ENCODE measurements around the gene SGO1. TPM values are rescaled to one million over a fixed set of nuclear protein-coding genes. Genes with fewer than 3 reads are reported as not detected.
A peak's percentile ranks its signal among the peaks of the same experiment; 100 is the strongest.

SGO1 gene
- total and polyA plus RNA-seq, 2 donors = 0.15 to 6.9 TPM

DNA sequence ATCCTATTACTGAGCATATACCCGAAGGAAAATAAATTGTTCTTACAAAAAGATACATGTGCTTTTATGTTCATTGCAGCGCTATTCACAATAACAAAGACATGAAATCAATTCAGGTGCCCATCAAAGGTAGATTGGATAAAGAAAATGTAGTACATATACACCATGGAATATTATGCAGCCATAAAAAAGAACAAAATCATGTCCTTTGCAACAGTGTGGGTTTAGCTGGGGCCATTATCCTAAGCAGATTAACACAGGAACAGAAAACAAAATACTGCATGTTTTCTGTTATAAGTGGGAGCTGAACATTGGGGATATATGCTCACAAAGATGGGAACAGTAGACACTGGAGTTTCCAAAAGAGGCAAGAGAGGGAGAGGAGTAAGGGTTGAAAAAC is 42.5 kb downstream of the SGO1 start:
- WGBS = 99% methylated on average over 2 of the region's 2 CpGs
- Histone ChIP-seq H3K4me1 (ENCODE audit: insufficient read depth) (no peaks in the 10 kb centered on the region), H3K27ac (ENCODE audit: low read depth) (no peak overlapping the region), H3K4me3 (ENCODE audit: low read depth, low read length) (no peak overlapping the region), H3K36me3 (ENCODE audit: insufficient read depth) (no peaks in the 10 kb centered on the region)
- DNase-seq (ENCODE audit: extremely low spot score) = no peak

DNA sequence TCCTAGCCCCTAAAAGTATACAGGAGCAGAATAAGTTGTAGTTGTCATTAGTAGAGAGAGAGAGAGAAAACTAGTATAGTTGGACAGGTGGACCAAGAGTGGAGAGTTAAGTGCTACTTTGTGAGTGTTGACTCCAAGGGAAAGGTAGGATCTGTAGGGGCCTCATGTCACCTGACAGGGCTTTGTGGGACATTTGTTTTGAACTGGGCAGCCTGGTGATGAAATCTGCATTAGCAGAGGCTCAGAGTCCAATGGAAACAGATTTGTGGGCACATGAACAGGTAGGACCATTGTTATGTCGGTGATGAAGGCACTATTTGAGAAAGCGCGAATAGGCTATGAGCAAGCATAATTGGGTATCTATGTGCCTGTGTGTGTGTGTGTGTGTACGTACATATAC is 43.5 kb downstream of the SGO1 start:
- 96% methylated on average over 4 of the region's 4 CpGs for WGBS
- no peak overlapping the region for H3K4me3 ChIP-seq (ENCODE audit: low read depth, low read length)
- no peaks in the 10 kb centered on the region for H3K4me1 ChIP-seq (ENCODE audit: insufficient read depth)
- H3K36me3 ChIP-seq (ENCODE audit: insufficient read depth) = no peaks in the 10 kb centered on the region
- DNase-seq (ENCODE audit: extremely low spot score) = no peak
- no peak overlapping the region for H3K27ac ChIP-seq (ENCODE audit: low read depth)

DNA sequence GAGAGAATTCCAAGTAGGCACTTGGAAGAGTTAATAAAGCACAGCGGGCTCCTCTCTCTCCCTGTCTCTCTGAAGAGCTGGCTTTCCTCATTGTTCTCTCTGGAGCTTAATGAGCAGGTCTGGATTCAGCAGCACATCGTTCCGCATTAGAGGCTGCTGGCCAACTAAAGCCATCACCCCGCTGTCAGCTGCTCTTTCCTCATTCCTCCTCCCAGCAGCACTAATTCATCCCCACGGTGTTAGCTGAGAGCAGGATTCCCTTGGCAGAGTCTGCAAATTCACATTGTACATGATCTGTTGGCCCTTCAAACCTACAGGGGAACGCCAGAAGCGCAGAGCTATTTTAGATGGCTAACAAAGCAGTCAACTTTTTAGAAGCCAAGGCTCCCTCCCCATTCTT is 44.2 kb downstream of the SGO1 start:
- Histone ChIP-seq H3K27ac (ENCODE audit: low read depth) (no peak overlapping the region), H3K4me1 (ENCODE audit: insufficient read depth) (no peaks in the 10 kb centered on the region), H3K4me3 (ENCODE audit: low read depth, low read length) (no peak overlapping the region), H3K36me3 (ENCODE audit: insufficient read depth) (no peaks in the 10 kb centered on the region)
- DNase-seq (ENCODE audit: extremely low spot score) = peak; percentile 60
- WGBS = 29% methylated on average over 7 of the region's 7 CpGs

DNA sequence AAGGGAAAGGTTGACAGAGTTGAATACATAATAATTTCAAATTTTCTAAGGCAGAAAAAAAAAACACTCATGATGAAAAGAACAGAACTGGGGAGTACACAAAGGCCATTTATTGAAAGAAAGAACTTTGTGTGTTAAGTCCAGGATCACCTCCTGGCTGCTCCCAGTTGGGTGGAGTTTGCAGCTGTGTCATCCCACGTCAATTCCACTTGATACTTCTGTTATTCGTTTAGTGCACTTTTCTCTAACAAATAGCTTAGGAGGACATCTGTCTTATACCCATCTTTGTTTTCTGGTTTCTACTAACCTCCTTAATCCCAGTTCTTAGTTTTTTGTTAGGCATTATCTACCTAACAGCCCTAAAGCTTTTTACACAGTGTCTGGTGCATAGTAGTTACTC is 44.7 kb downstream of the SGO1 start:
- WGBS = 32% methylated on average over 2 of the region's 2 CpGs
- Histone ChIP-seq H3K4me3 (ENCODE audit: low read depth, low read length) (no peak overlapping the region), H3K36me3 (ENCODE audit: insufficient read depth) (no peaks in the 10 kb centered on the region), H3K27ac (ENCODE audit: low read depth) (no peak overlapping the region), H3K4me1 (ENCODE audit: insufficient read depth) (no peaks in the 10 kb centered on the region)
- DNase-seq (ENCODE audit: extremely low spot score) = no peak

DNA sequence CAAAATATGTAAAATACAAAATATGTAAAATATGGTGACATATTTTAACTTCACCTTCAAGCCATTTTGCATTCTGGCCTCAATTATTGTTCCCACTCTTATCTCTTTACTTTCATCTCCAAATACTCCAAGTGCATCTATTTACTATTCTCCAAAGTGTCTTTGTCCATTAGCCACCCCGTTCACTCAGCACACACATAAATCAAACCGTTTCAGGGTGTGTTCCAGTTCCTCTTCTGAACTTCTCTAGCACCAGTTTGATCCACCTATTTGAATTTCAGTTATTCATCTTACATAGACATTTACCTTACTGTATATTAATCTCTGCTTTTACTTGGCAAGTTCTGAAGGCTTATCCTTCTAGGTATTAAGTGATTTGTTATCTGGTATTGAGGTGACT is 45.1 kb downstream of the SGO1 start:
- H3K27ac ChIP-seq (ENCODE audit: low read depth) = no peak overlapping the region
- no peak for DNase-seq (ENCODE audit: extremely low spot score)
- 65% methylated on average over 2 of the region's 2 CpGs for WGBS

DNA sequence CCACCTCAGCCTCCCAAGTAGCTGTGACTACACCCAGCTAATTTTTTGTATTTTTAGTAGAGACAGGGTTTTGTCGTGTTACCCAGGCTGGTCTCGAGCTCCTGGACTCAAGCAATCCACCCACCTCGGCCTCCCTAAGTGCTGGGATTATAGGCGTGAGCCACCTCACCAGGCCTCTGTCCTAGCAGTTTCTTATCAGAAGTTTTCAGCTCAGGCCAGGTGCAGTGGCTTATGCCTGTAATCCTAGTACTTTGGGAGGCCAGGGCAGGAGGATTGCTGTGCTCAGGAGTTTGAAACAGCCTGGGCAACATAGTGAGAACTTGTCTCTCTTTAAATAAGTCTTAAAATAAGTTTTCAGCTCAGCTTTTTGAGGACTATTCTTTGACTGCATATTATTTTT is 48.4 kb downstream of the SGO1 start:
- DNase-seq (ENCODE audit: extremely low spot score) = no peak
- 75% methylated on average over 4 of the region's 4 CpGs for WGBS
- H3K36me3 ChIP-seq (ENCODE audit: insufficient read depth) = no peaks in the 10 kb centered on the region

More for the DNA sequence above, 45.1 kb downstream of the SGO1 start:
- Histone ChIP-seq H3K4me3 (ENCODE audit: low read depth, low read length) (no peak overlapping the region), H3K4me1 (ENCODE audit: insufficient read depth) (no peaks in the 10 kb centered on the region), H3K36me3 (ENCODE audit: insufficient read depth) (no peaks in the 10 kb centered on the region)

DNA sequence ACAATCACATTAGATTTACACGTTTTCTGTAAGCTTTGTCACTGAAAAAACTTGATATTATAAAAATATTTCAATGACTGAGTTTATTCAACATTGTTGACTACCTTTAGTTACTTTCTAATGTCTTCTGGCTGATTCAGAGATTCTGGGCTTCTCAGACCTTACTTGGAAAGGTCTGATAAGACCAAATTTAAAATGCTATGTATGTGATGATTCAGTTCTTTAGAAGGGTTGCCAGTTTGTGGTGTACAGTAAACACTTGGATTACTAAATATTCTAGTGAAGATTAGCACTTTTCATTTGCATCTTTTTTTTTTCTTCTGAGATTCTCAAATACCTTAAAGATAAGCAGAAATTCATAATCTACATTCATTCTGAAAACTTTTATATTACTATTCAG is 49.8 kb downstream of the SGO1 start:
- 60% methylated on average over 1 of the region's 1 CpG for WGBS
- Histone ChIP-seq H3K4me1 (ENCODE audit: insufficient read depth) (no peaks in the 10 kb centered on the region), H3K4me3 (ENCODE audit: low read depth, low read length) (no peak overlapping the region), H3K27ac (ENCODE audit: low read depth) (no peak overlapping the region), H3K36me3 (ENCODE audit: insufficient read depth) (no peaks in the 10 kb centered on the region)
- no peak for DNase-seq (ENCODE audit: extremely low spot score)

More for the DNA sequence above, 48.4 kb downstream of the SGO1 start:
- H3K4me1 ChIP-seq (ENCODE audit: insufficient read depth) = no peaks in the 10 kb centered on the region
- H3K4me3 ChIP-seq (ENCODE audit: low read depth, low read length) = no peak overlapping the region
- no peak overlapping the region for H3K27ac ChIP-seq (ENCODE audit: low read depth)

DNA sequence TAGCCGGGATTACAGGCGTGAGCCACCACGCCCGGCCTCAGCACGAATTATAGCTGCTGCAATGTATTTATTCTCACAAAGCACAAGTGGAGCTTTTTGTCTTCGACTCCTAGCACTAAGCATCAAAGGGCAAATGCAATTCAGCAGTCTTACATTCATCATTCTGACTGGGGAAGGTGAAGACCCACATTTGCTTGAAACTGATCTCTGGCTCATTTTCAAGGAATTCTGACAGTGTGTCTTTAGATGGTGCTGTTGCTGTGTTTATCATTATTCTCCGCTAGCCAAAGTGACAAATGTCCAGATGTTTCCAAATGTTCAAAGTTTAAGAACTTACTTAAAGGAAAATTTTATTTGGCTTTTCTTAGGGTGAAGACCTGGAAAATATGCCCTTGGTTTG is 55.9 kb downstream of the SGO1 start:
- DNase-seq (ENCODE audit: extremely low spot score) = no peak
- Histone ChIP-seq H3K4me1 (ENCODE audit: insufficient read depth) (no peaks in the 10 kb centered on the region), H3K36me3 (ENCODE audit: insufficient read depth) (no peaks in the 10 kb centered on the region), H3K4me3 (ENCODE audit: low read depth, low read length) (no peak overlapping the region), H3K27ac (ENCODE audit: low read depth) (no peak overlapping the region)
- 78% methylated on average over 7 of the region's 7 CpGs for WGBS

DNA sequence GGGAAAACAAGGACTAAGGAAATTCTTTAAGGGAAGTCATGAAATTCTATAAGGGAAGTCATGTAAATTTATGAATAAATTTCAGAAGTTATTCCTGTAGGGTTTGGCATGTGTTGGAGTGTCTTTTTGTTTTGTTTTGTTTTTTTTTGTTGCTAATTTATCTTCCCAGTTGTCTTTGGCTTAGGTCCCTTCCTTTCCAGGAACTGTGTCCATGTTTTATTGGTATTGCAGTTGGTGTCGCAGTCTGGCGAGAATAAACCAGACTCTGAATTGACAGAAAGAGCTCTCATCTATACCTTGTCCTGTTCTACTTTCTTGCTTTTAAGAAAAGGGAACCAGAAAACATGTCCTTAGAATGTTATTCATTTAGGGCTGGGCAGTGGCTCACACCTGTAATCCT is 57.6 kb downstream of the SGO1 start:
- 78% methylated on average over 2 of the region's 2 CpGs for WGBS
- Histone ChIP-seq H3K4me1 (ENCODE audit: insufficient read depth) (no peaks in the 10 kb centered on the region), H3K27ac (ENCODE audit: low read depth) (no peak overlapping the region), H3K36me3 (ENCODE audit: insufficient read depth) (peaks cover 3% of the 10 kb centered on the region), H3K4me3 (ENCODE audit: low read depth, low read length) (no peak overlapping the region)
- no peak for DNase-seq (ENCODE audit: extremely low spot score)

DNA sequence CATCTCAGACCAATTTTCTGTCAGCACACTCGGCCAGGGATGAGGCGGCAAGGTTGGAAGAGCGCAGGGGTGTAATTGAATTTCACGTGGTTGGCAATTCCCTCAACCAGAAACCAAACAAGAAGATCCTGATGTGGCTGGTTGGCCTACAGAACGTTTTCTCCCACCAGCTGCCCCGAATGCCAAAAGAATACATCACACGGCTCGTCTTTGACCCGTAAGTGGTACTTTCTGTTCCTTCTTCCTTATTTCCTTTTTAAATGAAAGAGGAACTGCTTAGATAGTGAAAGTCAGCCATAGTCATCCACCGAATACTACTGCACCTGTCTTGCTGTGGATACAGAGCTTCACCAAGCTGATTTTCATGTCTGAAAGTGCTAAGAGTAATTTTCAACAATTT is 60.1 kb downstream of the SGO1 start:
- Histone ChIP-seq H3K36me3 (ENCODE audit: insufficient read depth) (peaks cover 3% of the 10 kb centered on the region), H3K27ac (ENCODE audit: low read depth) (no peak overlapping the region)
- no peak for DNase-seq (ENCODE audit: extremely low spot score)

DNA sequence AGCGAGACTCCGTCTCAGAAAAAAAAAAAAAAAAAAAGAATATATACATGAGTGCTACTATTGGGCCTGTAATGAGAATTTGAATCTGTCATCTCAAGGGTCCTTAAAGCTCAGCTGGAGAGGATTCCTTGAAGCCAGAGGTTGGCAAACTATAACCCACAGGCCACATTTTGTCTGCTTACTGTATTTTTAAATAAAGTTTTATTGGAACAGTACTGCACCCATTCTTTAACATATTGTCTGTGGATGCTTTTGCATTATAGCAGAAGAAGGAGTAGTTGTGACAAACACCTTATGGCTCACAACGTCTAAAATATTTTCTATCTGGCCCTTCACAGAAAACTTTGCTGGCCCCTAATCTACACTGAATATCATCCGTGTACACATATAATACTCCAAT is 60.7 kb downstream of the SGO1 start:
- no peak for DNase-seq (ENCODE audit: extremely low spot score)
- Histone ChIP-seq H3K4me1 (ENCODE audit: insufficient read depth) (no peaks in the 10 kb centered on the region), H3K4me3 (ENCODE audit: low read depth, low read length) (no peak overlapping the region), H3K36me3 (ENCODE audit: insufficient read depth) (peaks cover 3% of the 10 kb centered on the region), H3K27ac (ENCODE audit: low read depth) (no peak overlapping the region)
- 93% methylated on average over 4 of the region's 4 CpGs for WGBS

More for the DNA sequence above, 60.1 kb downstream of the SGO1 start:
- no peak overlapping the region for H3K4me3 ChIP-seq (ENCODE audit: low read depth, low read length)
- no peaks in the 10 kb centered on the region for H3K4me1 ChIP-seq (ENCODE audit: insufficient read depth)
- WGBS = 88% methylated on average over 10 of the region's 10 CpGs

DNA sequence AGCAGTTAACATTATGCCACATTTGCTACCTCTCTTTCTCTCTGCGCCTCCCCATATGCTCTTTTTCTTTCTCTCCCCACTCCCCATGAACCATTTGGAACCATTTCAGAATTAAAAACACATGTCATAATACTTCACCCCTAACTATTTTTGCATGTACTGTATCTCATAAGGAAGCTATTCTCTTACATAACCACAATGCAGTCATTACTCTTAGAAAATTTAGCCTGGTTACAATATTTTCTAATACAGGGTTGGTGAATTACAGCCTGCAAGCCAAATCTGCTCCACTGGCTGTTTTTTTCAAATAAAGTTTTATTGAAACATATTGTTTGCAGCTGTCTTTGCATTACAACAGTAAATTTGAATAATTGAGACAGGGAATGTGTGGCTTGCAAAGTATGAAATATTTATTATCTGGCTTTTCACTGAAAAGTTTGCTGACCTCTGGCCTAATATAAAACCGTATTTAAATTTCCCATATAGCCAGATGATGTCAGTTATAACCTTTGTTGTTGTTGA is 62.8 kb downstream of the SGO1 start:
- no peaks in the 10 kb centered on the region for H3K4me1 ChIP-seq (ENCODE audit: insufficient read depth)
- H3K36me3 ChIP-seq (ENCODE audit: insufficient read depth) = peaks cover 5% of the 10 kb centered on the region
- no peak for DNase-seq (ENCODE audit: extremely low spot score)
- no peak overlapping the region for H3K27ac ChIP-seq (ENCODE audit: low read depth)
- H3K4me3 ChIP-seq (ENCODE audit: low read depth, low read length) = no peak overlapping the region
- WGBS = 79% methylated on average over 2 of the region's 2 CpGs

DNA sequence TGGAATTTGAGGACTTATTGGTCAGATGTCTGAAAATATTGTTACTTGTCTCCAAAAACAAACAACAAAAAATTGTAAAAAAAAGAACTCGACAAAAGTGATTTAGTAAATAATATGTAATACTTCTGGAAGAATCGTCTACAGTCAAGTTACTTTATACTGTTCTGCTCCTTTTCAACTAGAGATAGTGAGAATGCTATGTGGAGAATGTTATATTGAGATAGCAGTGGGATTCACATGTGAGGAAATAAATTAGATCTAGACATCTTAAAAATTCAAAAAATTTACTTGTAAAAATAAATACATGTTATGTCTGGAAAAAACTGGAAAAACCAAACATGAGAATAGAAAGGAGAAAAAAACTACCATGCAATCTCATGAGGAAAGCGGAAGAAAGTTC is 64.9 kb downstream of the SGO1 start:
- WGBS = 62% methylated on average over 3 of the region's 3 CpGs
- Histone ChIP-seq H3K4me1 (ENCODE audit: insufficient read depth) (no peaks in the 10 kb centered on the region), H3K4me3 (ENCODE audit: low read depth, low read length) (no peak overlapping the region), H3K36me3 (ENCODE audit: insufficient read depth) (peaks cover 5% of the 10 kb centered on the region), H3K27ac (ENCODE audit: low read depth) (no peak overlapping the region)
- no peak for DNase-seq (ENCODE audit: extremely low spot score)
